ENCODE results near the gene SF3A2.

Gene SF3A2

DNA sequence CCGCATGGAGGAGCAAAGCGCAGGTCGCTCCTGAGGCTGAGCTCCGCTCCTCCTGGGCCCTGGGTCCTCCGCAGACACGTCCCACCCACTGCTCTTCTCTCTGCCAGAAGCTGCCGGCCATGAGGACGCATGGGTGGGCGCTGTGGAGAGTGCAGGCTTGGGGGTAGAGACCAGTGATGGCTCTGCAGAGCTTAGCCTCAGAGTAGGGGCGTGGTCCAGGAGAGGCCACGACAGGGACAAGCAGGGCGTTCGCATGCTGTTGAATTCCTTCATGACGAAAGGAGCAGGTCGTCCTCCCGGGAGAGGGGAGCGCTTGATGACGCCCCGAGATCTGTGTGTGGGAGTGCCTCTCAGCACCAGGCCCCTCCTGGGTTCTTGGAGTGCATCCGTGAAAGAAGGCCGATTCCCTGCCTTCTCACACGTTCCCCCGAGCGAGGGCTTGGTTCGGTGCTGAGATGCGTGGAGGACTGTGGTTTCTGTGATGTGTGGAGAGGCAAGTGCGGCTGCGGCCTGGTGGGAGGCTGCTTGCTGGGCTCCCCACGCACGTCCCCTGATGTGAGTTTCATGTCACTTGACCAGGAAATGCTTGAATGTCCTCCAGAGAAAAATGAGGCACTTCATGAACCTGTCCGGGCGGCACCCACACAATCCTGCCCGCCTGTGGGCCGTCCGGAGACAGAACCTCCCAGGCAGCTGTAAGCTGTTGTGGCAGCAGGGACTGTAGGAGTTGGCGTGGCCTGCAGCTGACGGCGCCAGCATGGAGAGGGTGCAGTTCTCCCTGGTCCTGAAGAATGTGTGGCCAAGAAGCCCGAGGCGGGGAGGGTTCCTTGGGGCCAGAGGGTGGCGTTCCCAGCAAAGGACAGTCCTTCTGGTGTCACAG lies 4.5 kb downstream of the SF3A2 start:
- no peak for DNase-seq (ENCODE audit: low spot score)

DNA sequence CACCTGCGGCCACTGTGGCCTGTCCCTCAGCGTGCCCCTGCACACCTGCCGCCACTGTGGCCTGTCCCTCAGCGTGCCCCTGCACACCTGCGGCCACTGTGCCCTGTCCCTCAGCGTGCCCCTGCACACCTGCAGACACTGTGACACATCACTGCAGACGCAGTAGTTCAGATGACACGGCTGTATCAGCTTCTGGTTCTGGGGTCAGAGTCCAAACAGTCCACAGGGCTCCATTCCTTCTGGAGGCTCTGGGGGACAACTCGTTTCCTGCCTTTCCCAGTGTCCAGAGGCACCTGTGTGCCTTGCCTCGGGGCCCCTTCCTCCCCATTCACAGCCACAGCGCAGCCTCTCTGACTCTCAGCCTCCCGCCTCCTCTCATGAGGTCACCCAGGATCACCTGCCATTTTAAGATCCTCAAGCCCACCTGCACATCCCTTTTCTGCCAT lies 5.5 kb downstream of the SF3A2 start:
- no peak for DNase-seq (ENCODE audit: low spot score)

DNA sequence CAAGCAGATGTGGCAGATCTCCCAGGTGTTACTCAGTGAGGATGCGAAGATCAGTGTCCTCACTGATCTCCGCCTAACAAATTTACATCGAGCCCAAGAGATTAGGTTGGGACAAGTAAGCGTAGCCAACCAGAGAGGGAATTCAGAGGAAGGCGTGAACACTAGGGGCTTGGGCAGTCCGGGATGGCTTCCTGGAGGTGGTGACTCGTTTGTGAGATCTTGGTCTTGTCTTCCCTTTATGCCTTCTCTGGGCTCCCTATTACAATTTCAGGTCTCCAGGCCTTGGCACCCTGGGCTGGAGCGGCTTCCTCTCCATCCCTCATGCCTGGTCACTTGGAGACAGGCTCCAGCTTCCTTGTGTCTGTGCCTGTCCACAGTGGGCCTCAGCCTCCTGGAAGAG lies 6.2 kb downstream of the SF3A2 start:
- no peak for DNase-seq (ENCODE audit: low spot score)

DNA sequence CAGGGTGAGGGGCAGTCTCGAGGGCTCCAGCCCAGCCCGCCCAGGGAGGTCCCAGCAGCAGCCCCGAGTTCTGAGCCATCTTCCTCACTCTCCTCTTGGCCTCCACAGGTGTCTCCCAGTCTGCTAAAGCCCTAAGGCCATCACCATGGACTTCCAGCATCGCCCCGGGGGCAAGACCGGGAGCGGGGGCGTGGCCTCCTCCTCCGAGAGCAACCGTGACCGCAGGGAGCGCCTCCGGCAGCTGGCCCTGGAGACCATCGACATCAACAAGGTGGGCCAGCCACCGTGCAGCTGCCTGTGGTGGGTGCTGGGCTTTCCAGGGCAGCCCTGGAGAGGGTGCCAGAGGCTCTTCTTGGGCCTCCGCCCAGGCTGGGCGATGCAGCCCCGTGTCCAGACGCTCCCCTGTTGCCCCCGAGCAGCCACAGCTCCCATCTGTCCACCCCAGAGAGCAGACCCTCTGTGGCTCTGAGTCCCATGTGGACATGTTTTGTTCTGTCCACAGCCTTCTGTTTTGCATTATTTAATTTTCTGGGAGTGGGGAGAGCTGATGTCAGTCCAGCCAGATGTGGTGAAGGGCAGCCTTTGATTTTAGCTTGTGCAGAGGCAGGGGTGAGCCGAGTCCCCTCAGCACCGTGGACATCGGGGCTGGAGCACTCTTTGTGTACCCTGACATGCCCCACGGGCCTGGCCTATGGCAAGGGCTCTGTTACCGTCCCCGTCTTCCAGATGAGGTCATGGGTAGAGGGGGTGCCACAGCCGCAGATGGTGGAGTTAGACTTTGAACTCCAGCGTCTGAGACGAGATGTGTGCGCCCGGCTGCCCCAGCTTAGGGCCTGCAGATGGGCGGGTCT lies 6.9 kb downstream of the SF3A2 start:
- no peak for DNase-seq (ENCODE audit: low spot score)

DNA sequence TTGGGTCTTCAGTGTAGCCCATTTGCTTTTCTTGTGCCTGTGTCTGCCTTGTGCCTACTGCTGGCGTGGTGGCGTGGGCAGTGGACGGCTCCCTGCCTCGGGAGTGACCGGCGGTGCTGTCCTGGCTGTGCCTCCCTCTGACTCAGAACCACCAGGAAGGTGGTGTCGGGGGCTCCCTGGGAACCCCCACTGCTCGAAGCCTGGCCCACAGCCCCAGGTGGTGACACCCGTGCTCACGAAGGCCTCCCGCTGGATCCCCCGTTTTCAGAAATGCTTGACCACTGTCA lies 7.4 kb downstream of the SF3A2 start:
- DNase-seq (ENCODE audit: low spot score): no peak

DNA sequence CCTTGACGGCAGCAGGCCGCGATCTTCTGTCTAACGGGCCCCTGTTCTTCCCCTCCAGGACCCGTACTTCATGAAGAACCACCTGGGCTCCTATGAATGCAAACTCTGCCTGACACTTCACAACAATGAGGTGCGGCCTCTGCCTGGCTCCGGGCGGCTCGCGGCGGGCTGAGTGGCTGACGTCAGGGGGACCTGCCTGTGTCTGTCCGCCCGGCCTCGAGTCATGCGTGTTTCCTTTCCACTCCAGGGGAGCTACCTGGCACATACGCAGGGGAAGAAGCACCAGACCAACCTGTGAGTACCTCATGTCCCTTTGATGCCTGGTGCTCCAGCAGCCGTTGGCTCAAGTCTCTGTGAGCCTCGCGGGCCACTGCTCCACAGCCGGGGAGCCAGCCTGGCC lies 7.9 kb downstream of the SF3A2 start:
- no peak for DNase-seq (ENCODE audit: low spot score)

DNA sequence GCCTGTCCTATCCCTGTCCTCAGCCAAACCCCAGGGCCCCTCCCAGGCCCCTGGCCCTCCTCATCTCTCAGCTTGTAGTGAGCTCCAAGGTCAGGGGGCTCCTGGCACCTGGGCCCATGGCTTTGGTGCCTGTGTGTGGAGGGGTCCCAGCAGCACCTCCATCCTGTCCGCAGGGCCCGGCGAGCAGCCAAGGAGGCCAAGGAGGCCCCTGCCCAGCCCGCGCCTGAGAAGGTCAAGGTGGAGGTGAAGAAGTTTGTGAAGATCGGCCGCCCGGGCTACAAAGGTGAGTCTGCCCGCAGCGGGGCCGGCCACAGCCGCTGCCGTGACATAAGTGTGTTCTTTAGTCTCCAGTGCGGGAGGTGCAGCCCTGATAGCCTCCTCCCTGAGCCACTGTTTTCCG lies 8.6 kb downstream of the SF3A2 start:
- no peak for DNase-seq (ENCODE audit: low spot score)

DNA sequence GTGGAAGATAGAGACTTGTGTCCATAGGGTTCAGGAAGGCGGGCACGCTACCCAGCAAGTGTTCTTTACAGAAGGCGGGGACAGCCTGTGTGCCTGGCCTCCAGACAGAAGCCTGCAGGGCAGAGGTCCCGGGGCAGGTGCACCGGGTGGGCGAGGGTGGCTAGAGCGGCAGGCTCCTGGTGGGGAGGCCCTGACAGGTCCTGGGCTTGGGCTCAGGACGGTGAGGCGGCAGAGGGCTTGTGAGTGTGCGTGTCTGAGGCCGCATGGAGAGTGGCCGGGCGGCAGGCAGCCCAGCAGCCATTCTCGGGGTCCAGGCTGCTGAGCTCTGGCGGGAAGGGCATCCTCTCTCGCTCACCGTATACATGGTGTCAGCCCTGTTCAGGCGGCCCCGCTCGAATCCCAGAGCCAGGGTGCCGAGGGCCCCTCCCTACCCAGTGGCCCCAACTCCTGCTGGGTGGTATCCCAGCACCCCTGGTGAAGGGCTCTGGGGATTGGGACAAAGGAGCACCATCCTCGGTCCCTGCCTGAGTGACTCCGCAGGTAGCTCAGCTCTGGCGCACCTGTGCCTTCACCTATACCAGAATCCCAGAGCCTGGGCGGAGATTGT lies 9.5 kb downstream of the SF3A2 start:
- no peak for DNase-seq (ENCODE audit: low spot score)

DNA sequence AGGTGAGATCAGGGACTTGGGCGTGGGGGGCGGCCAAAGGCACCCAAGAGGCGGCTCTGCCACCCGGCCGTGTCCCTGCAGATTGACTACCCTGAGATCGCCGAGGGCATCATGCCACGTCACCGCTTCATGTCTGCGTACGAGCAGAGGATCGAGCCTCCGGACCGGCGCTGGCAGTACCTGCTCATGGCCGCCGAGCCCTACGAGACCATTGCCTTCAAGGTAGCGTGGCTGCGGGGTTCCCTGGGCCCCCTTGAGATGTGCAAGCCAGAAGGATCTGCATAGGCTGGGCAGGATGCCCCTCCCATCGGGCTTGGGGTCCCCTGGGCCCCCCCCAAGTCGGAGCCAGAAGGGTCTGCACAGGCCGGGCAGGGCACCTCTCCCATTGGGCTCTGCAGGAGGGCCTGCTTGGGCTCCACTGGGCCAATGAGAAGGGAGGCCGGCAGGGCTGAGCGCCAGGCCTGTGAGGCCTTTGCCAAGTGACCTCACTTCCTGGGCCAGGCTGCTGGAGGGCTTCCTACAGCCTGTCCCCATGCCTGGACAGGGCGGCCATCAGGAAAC lies 10.3 kb downstream of the SF3A2 start:
- no peak for DNase-seq (ENCODE audit: low spot score)

DNA sequence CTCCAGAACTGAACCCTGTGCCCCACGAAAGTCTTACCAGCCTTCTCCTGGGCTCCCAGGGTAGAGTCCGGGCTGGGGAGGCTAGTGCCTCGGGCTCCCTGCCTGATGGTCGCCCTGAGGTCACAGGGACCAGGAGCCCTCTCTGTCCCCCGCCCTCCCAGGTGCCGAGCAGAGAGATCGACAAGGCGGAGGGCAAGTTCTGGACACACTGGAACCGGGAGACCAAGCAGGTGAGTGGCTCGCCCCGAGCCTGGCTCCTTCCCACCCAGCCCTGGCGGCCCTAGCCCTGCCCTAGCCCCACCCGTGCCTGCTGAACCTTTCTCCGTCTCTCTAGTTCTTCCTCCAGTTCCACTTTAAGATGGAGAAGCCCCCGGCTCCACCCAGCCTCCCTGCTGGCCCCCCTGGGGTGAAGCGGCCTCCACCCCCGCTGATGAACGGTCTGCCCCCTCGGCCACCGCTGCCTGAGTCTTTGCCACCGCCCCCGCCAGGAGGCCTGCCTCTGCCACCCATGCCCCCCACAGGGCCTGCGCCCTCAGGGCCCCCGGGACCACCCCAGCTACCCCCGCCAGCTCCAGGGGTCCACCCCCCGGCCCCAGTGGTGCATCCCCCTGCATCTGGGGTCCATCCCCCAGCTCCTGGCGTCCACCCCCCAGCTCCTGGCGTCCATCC lies 10.9 kb downstream of the SF3A2 start:
- no peak for DNase-seq (ENCODE audit: low spot score)

DNA sequence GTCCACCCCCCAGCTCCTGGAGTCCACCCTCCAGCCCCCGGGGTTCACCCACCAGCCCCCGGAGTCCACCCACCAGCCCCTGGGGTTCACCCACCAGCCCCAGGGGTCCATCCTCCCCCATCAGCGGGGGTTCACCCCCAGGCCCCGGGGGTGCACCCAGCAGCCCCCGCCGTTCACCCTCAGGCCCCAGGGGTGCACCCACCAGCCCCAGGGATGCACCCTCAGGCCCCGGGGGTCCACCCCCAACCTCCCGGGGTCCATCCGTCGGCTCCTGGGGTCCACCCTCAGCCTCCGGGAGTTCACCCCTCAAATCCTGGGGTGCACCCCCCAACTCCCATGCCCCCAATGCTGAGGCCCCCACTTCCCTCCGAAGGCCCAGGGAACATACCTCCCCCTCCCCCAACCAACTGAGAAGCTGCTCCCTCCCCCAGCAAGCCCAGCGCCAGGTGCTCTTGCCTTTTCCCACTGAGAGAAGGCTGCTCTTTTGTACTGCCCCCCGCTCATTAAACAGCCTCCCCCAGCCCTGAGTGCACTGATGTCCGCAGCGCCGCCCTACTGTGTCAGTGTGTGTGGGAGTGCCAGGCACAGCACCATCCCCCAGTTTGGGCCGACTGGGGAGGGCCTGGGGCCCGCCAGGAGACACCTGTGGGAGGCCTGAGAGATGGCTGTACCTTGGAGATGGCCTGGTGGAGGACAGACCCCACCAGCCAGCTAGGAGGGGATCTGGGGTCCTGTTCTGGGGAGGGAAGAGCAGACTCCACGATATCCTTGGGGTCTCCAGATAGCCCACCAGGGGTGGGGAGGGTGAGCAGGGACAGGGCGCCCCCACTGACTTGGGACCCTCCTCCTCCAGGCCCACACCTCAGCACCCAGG lies 11.7 kb downstream of the SF3A2 start:
- DNase-seq (ENCODE audit: low spot score): no peak

DNA sequence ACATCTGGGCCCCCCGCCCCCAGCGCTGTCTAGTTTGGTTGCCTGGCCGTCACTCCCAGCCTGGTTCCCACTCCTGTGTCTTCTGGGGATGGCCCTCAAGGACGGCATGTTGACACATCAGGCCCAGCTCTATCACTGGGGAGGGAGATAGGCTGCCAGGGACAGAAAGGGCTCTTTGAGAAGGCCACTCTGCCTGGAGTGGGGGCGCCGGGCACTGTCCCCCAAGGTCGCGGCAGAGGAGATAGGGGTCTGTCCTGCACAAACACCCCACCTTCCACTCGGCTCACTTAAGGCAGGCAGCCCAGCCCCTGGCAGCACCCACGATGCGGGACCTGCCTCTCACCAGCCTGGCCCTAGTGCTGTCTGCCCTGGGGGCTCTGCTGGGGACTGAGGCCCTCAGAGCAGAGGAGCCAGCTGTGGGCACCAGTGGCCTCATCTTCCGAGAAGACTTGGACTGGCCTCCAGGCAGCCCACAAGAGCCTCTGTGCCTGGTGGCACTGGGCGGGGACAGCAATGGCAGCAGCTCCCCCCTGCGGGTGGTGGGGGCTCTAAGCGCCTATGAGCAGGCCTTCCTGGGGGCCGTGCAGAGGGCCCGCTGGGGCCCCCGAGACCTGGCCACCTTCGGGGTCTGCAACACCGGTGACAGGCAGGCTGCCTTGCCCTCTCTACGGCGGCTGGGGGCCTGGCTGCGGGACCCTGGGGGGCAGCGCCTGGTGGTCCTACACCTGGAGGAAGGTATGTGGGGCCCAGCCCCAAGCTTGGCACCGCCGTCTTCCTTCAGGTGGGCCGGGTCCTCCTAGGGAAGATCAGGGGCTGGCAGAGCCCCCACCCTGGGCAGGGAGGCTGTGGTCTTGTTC lies 12.6 kb downstream of the SF3A2 start, which contains the start of gene AMH:
Gene AMH, plus strand, starts transcription at position 314 of the 857 bp plus-strand sequence. Its CDS starts 10 bp downstream, at position 324.
- no peak for DNase-seq (ENCODE audit: low spot score)

DNA sequence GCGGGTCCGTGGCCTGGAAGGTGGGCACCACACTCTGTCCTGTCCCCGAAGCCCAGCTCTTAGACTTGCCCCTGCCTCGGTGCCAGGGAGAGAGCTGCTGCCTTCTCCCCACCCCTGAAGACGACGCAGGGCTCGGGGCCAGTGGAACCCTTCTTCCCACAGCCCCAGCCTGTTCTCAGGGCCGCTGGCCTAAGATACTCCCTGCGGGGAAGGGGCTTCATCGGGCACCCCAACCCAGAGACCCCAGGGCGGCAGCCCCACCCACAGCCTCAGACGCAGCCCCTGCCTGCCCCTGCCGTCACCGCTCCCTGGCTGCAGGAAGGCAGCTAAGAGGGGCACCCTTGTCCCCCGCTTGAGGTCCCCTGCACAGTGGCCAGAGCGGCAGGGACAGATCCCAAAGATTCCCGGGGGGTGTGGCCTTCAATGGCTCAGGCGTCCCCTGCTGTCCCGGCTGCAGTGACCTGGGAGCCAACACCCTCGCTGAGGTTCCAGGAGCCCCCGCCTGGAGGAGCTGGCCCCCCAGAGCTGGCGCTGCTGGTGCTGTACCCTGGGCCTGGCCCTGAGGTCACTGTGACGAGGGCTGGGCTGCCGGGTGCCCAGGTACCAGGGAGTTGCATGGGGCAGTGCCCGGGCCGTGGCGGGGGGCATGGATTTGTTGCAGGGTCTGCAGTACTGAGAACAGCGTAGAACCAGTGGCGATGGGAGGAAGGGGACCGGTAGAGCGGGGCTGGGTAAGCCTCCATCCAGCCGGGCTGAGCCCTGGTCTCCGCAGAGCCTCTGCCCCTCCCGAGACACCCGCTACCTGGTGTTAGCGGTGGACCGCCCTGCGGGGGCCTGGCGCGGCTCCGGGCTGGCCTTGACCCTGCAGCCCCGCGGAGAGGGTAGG lies 13.5 kb downstream of the SF3A2 start:
- no peak for DNase-seq (ENCODE audit: low spot score)

DNA sequence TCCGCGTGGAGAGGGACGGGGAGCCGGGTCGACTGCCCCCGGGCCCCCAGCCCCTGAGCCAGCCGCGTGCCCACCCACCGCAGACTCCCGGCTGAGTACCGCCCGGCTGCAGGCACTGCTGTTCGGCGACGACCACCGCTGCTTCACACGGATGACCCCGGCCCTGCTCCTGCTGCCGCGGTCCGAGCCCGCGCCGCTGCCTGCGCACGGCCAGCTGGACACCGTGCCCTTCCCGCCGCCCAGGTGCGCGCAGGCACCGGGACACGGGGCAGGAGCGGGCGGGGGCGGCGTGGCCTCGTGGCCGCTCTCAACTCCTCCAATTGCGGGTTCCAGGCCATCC lies 14.1 kb downstream of the SF3A2 start:
- no peak for DNase-seq (ENCODE audit: low spot score)

DNA sequence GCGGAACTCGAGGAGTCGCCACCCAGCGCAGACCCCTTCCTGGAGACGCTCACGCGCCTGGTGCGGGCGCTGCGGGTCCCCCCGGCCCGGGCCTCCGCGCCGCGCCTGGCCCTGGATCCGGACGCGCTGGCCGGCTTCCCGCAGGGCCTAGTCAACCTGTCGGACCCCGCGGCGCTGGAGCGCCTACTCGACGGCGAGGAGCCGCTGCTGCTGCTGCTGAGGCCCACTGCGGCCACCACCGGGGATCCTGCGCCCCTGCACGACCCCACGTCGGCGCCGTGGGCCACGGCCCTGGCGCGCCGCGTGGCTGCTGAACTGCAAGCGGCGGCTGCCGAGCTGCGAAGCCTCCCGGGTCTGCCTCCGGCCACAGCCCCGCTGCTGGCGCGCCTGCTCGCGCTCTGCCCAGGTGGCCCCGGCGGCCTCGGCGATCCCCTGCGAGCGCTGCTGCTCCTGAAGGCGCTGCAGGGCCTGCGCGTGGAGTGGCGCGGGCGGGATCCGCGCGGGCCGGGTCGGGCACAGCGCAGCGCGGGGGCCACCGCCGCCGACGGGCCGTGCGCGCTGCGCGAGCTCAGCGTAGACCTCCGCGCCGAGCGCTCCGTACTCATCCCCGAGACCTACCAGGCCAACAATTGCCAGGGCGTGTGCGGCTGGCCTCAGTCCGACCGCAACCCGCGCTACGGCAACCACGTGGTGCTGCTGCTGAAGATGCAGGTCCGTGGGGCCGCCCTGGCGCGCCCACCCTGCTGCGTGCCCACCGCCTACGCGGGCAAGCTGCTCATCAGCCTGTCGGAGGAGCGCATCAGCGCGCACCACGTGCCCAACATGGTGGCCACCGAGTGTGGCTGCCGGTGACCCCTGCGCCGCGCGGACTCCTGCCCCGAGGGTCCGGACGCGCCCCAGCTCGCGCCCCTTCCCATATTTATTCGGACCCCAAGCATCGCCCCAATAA lies 14.8 kb downstream of the SF3A2 start:
- no peak for DNase-seq (ENCODE audit: low spot score)

DNA sequence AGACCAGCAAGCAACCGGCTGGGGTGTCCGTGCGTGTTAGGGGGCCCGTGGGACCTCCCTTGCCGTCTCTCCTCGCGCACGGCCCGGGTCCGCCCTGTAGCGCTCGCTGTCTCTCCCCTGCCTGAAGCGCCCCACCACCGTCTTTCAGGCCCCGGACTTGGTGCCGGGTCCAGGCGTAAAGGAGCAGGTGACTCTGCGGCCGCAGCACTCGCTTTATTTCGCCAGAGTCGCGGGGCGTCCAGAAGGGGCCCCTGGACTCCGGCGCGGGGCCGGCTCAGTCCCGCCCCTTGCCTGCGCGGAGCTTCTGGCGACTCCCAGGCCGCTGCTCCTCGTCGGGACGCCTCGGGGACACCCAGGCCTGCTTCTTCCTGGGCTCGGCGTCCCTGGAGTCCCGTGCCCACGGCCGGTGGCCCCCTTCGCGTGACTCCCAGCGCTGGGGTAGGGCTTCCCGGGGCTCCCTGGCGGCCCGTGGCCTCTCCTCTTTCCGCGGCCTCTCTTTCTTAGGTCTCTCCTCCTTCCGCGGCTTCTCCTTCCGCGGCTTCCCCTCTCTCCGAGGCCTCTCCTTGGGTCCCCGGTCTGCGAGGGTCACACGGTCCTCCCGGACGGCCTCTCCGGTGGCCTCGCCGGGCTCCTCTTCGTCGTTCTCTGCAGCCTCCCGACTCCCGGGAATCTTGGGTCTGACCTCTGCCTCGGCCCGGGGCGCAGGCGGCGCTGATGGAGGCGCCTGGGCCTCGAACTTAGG lies 15.6 kb downstream of the SF3A2 start:
- no peak for DNase-seq (ENCODE audit: low spot score)

DNA sequence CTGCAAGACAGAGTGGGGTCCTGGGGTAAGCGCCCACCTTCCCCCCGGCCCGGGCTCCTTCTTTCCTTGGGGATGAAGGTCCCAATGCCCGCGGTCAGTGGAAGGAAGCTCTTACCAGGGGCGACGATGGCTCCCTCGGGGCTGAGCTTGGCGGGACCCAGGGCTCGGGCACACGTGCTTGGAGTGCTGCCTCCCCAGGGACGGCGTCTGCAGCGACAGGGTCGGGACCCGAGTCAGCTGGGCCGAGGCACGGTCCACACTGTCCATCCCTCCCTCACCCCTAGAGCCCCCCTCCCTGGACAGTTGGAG lies 16.1 kb downstream of the SF3A2 start:
- DNase-seq (ENCODE audit: low spot score): no peak
